SK-N-MC (cell line): ENCODE measurements around the gene ST6GAL1.

Experiments
- EZH2 ChIP-seq: fragments of 200-600 bp; sonication (generic); IDR thresholded peaks from one replicate; pipeline ENCODE4 v1.6.1; 2017; ENCODE audit warnings: antibody characterized with exemption
- FOXP2 ChIP-seq: optimal IDR thresholded peaks from 2 replicates; pipeline ENCODE3; 2011; ENCODE audit warnings: mild to moderate bottlenecking, moderate library complexity; ENCODE audit not compliant: insufficient read depth; ENCODE audit errors: extremely low read length, control extremely low read depth
- POLR2AphosphoS5 ChIP-seq: IDR thresholded peaks from 2 replicates; pipeline ENCODE4 v1.6.1; 2012; ENCODE audit warnings: mild to moderate bottlenecking, low read depth, low read length, borderline replicate concordance

- TF ChIP-seq EZH2 (no peak), FOXP2 (no peak), POLR2AphosphoS5 (no peak)
Measured at GRCh38 chr3:186909078-186909853, 21.1 kb upstream of the ST6GAL1 start.
